Peyer's patch (tissue), 4 donors: Measurements from ENCODE around the gene PIGM.

Source experiments
- POLR2A ChIP-seq, 2 donors: fragments of 450-650 bp; IDR thresholded peaks; one replicate each; pipeline ENCODE4 v1.5.1; 2017; ENCODE audit warnings: antibody characterized with exemption in 2 of 2, mild to moderate bottlenecking in 2 of 2, moderate library complexity in 2 of 2
- TF ChIP-seq, protein P1 (sequence below), 6 experiments: fragments of 450-650 bp in 4 of 6; fragments of 200-600 bp in 2 of 6; sonication (generic) in 1 of 6; IDR thresholded peaks; one replicate each; pipeline ENCODE4 v1.5.1; 2017 to 2019; ENCODE audit warnings: antibody characterized with exemption in 6 of 6, mild to moderate bottlenecking in 3 of 6, moderate library complexity in 1 of 6

DNA sequence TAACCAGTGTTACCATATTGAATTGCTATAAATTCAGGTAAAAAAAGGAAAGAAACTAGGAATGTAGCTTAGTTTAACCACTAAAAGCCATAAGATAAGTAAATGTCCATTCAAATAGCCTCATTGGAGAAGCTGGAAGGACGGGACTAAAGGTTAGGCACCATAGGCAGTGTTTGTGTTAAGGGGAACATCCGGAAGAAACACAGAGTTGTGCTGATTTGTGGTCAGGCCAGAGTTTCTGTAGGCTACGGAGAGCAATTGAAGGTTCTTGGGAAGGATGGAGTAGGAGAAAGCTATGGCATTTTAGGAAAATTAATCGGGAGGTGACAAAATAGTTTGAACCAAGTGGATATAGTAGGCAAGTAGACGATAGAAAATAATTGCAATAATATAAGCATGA, 39.5 kb upstream of the PIGM start:
- TF ChIP-seq, protein P1, sequence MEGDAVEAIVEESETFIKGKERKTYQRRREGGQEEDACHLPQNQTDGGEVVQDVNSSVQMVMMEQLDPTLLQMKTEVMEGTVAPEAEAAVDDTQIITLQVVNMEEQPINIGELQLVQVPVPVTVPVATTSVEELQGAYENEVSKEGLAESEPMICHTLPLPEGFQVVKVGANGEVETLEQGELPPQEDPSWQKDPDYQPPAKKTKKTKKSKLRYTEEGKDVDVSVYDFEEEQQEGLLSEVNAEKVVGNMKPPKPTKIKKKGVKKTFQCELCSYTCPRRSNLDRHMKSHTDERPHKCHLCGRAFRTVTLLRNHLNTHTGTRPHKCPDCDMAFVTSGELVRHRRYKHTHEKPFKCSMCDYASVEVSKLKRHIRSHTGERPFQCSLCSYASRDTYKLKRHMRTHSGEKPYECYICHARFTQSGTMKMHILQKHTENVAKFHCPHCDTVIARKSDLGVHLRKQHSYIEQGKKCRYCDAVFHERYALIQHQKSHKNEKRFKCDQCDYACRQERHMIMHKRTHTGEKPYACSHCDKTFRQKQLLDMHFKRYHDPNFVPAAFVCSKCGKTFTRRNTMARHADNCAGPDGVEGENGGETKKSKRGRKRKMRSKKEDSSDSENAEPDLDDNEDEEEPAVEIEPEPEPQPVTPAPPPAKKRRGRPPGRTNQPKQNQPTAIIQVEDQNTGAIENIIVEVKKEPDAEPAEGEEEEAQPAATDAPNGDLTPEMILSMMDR (IDR thresholded peaks at IDR 0.05): no peak
- TF ChIP-seq POLR2A (IDR thresholded peaks at IDR 0.05): no peak
